Hematopoietic multipotent progenitor cell treated with erythropoietin and hydrocortisone succinate and interleukin-3 and kit ligand, for 6 days (in vitro differentiated cells): ENCODE measurements around the gene CDC5L.
A peak's percentile ranks its signal among the peaks of the same experiment; 100 is the strongest.

Experiments used
- DNase-seq: peaks from one replicate; pipeline ENCODE4 v3.0.0-alpha.2; 2015

CDC5L gene

GRCh38 chr6:44477293-44477894 is 89.9 kb downstream of the CDC5L start:
- peak; percentile 40 for DNase-seq

DNA sequence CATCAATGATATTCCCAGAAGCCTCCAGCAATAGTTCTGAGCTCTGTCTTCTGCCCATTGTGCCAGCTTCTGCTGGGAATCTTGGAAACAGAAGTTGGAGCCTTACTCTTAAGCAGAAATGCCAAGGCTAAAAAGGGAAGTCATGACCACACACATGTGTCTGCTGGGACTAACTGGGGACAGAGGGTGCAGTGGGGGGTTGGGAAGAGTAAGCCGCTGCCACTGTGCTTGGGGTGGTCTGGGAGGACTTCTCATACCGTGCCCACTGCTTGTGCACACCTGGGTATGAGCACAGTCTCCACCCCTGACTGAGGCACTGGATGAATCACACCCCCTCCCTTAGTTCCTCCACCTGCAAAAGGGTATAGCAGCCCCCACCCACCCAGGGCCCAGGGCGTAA is 90.7 kb downstream of the CDC5L start:
- no peak for DNase-seq

DNA sequence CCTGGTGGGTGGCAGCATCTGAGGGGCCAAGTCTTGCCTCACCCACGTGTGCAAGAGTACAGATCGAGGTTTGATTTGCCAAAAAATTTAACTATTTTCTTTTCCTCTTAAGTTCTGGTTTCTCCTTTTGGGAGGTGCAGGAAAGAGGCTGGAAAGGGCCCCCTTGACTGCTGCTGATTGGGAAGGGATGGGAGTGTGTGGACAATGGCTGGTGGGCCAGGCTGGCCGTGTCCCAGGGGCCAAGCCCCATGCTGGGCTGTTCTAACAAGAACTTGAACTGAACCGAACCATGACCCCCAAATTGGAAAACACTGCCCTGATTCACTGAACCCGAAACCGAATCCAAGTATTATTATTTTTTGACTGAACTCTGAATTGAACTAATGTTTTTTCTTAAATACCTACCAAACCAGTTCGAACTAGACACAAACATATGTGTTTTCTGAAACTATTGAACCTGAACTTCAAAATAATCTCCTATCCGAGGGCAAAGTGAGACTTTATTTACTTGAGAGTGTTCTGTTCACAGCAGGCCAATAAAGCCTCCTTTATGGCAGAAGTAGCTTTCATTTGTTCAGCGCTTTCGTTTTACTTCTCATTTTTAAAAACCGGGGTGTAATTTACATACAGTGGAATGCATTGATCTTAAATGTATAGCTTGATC is 91.2 kb downstream of the CDC5L start:
- no peak for DNase-seq

- no peak for DNase-seq
Measured at GRCh38 chr6:44480097-44480541, 92.6 kb downstream of the CDC5L start.

GRCh38 chr6:44481056-44481455 is 93.5 kb downstream of the CDC5L start:
- DNase-seq = no peak

DNA sequence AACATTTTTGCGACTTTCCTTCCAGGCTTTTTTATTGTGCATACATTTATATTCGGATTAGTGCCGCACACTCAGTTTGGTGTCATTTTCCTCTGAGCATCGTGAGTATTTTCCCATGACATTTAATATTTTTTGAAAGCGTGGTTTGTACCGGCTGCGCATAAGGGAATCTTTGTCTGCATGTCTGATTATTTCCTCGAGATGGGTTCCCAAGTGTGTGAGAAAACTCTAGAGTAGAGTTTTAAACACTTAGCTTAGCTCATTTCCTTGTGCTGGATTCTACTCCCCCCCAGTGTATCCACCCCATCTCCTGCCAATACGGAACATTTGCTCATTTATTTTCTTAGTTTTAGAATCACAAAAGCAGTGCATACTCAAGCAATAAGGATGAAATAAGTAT is 94.3 kb downstream of the CDC5L start:
- no peak for DNase-seq

DNA sequence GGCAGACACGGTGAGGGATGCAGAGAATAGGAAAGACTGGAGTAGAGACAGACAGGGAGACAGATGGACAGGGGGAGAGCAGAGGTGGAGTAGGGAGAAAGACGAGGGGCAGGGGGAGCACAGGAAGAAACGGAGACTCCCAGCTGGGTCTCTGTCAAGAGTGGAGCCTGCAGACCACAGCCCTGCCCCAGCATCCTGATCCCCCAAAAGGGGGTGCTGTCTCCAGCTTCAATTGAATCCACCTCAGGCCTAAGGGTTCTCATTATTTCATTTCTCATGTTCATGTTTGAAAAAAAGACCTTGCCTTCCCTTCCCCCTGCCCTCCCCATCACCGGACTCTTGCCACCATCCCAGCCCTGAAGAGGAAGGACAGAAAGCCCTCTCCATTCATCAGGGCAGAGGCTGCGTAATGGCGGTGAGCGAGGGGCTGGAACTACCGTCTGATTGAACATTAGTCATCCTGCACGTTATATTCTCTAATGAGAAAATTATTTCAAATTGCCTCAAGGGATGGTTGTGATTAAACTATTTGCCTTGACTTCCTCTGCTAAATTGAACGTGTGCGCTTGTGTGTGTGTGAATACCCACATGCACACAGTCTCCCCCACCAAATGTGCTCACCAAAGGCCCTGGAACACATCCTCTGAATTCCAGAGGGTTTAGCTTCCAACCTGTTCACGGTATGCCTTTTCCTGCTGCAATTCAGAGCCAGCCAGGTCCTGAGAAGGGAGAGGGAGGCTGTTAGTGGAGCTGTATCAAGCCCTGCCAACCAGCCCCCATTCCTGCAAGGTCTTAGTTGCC is 98.3 kb downstream of the CDC5L start:
- no peak for DNase-seq

GRCh38 chr6:44487002-44487401 is 99.5 kb downstream of the CDC5L start:
- no peak for DNase-seq

GRCh38 chr6:44487586-44487985 is 100.1 kb downstream of the CDC5L start:
- no peak for DNase-seq

GRCh38 chr6:44489910-44490604 is 102.6 kb downstream of the CDC5L start:
- DNase-seq = no peak

GRCh38 chr6:44493132-44493531 is 105.6 kb downstream of the CDC5L start:
- DNase-seq = no peak

DNA sequence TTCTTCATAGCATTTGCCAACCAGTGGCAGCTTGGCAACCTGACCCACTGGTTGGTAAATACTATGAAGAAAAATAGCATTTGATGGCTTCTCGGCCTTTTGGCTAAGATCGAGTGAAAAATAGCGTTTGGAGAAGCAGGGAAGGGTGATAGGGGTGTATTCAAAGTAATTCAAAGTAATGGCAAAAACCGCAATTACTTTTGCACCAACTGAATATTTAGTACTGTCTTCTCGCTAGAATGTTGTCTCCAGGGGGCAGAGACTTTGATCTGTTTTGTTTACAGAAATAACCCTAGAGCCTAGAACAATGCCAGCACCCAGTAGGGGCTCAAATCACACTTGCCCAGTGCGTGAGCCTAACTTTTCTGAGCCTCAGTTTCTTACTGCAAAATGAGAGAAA is 106.1 kb downstream of the CDC5L start:
- no peak for DNase-seq

DNA sequence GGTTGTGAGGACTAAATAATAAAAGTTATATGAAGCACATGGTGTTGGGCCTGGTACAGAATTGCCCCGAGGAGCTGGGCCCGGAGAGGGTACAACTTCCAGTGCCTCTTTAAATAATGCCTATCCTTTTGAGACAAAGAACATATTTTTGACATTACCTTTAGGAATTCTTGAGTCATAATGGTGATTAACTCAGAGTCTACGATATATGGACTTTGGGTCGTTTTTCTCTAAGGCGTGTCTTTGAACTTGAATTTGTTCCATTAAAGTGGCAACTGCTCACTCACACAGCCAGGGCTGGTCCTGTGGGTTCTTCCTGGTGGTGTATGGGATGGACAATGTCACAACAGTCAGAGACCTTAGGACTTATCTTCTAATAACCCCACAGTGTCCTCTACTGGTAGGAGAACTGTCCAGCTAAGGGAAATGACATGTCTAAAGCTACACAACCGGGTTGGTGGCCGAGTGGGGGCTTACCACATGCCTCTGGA is 106.5 kb downstream of the CDC5L start:
- peak; percentile 20 for DNase-seq

DNA sequence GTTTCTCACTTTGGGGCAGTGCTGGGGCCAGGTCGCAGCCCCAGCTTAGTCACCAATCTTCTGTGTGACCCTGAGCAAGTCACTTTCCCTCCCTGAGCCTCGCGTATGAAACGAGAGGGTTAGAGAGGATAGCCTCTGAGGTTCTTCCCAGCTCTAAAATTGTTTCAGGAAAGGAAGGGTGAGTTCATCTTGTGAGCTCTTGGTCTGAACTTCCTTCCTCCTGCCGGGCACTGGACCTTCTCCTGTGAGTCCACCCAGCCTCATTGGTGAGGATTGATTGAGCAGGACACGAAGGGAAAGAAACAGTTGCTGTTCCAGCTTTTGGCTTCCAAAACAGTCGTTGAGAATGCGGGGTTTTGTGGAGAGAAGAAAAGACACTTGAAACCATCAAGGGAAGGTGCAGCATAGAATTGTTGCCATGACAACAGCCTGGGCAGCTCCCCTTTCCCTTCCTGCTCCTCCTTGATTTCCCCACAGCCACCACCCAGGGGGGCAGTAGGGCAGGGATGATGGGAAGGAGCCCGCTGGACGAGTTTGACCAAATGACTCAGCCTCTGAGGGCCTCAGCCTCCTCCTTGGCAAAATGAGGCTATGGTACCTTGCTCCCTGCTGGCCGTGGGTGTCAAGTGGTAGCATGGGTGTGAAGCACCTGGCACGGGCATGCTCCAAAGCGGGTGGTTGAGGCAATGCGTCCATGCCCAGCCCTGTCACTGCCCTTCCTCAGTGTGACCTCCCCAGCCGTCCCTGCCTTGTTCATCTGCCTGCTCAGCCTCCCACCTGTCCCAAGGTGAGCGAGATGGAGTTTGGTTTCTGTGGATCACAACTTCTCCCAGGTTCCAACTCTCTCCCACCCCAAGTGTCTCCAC is 107.8 kb downstream of the CDC5L start:
- DNase-seq = no peak

DNA sequence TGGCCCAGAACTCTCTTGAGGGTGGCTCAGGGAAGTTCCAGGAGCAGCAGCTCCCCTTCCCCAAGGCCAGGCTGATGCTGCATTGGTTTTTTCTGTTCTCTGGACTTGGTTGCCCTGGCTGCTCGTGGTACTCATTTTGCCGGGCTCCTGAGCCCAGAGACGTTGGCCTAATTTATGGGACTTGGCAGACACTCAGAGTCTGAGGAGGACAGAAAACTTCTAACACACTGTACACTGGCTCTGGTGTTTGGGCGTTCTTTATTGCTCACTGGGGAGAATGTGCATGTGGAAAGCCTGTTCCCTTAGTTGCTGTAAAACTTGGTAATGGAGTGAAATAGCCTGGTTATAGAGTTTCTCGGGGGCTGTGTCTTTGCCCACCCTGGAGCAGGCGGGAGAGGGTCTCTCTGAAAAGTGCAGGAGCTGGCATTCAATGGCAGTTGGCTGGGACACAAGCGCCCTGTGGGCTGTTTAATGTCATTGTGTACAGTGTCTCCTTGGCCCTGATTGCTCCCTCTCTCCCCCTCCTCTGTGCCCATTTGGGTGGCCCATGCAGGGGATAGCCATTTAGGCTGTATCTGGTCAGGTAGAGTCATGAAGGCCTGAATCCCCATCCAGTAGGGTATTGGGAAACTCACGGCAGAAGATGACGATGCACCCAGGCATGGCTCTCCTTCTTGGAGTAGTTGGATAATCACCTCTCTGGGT is 109.3 kb downstream of the CDC5L start:
- no peak for DNase-seq

- DNase-seq = no peak
Measured at GRCh38 chr6:44497807-44498206, 110.3 kb downstream of the CDC5L start.

DNA sequence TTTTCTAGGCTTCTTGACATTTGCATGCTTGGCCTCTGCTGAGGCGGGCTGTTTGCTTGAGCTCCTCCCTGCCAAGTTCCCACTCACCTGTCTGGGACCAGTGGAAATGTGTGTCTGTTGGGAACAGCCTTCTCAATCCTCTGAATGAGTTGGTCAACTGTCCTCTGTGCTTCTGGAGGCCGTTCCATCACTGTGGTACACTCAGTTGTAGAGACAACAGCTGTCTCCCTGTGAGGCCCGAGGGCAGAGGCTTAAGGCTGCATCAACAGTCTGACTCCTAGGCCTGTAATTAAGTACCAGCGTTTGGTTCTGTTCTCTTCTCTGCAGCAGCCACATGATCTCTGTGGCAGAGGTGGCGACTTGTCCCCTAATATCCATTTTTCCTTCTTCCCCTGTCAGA is 110.9 kb downstream of the CDC5L start:
- no peak for DNase-seq

DNA sequence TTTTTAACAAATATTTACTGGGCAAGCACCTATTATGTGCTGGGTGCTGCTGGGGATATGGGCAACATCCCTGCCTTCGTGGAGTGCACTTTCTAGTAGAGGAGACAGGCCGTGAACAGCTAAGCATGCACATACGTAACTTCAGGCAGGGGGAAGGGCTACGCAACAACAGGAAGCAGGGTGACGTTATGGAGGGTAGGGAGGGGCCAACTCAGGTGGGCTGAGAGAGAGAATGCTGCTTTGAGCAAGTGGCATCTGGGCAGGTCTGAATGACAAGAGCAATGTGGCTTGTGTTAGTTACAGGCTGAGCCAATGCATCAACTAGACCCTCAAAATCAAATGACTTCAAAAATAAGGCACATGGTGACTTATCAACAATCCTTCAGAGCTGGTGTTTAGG is 112.1 kb downstream of the CDC5L start:
- DNase-seq = no peak
